Measurements from ENCODE around the gene GPSM3. TPM values are rescaled to one million over a fixed set of nuclear protein-coding genes. Genes with fewer than 3 reads are reported as not detected.
"Not testable (repeated sequence)": the region's sequence is repeated elsewhere in the genome, so short reads cannot be mapped to it uniquely, and the experiment has no call there.

Gene GPSM3
- total RNA-seq, 1 donor from 2014 or later = 0.79 TPM

GRCh38 chr6:32212076-32212760 lies 19.8 kb upstream of the GPSM3 start:
- no peak for TF ChIP-seq CTCF (IDR thresholded peaks at IDR 0.05; ENCODE audit: insufficient read depth, low read length, severe bottlenecking)
- Histone ChIP-seq H3K36me3 (ENCODE audit: control insufficient read depth, insufficient read depth, low read length) (no peaks in the 10 kb centered on the region), H3K4me3 (ENCODE audit: low read depth, low read length) (no peak overlapping the region), H3K27me3 (ENCODE audit: control insufficient read depth, insufficient read depth, low read length) (no peaks in the 10 kb centered on the region)
- DNase-seq (ENCODE audit: low read depth) (peak; percentile 40), FAIRE-seq (peak; percentile 68)

GRCh38 chr6:32211432-32211831 lies 19.0 kb upstream of the GPSM3 start:
- not testable (repeated sequence) for FAIRE-seq; H3K4me3 ChIP-seq (ENCODE audit: low read depth, low read length); H3K36me3 ChIP-seq (ENCODE audit: control insufficient read depth, insufficient read depth, low read length); DNase-seq (ENCODE audit: low read depth); H3K27me3 ChIP-seq (ENCODE audit: control insufficient read depth, insufficient read depth, low read length)

GRCh38 chr6:32210191-32210601 lies 17.8 kb upstream of the GPSM3 start:
- FAIRE-seq (no peak), DNase-seq (ENCODE audit: low read depth) (no peak)
- no peaks in the 10 kb centered on the region for H3K27me3 ChIP-seq (ENCODE audit: control insufficient read depth, insufficient read depth, low read length)
- H3K36me3 ChIP-seq (ENCODE audit: control insufficient read depth, insufficient read depth, low read length) = no peaks in the 10 kb centered on the region
- H3K4me3 ChIP-seq (ENCODE audit: low read depth, low read length) = no peak overlapping the region
- no peak for TF ChIP-seq CTCF (IDR thresholded peaks at IDR 0.05; ENCODE audit: insufficient read depth, low read length, severe bottlenecking)

- no peak for DNase-seq (ENCODE audit: low read depth)
- Histone ChIP-seq H3K27me3 (ENCODE audit: control insufficient read depth, insufficient read depth, low read length) (no peaks in the 10 kb centered on the region), H3K4me3 (ENCODE audit: low read depth, low read length) (no peak overlapping the region), H3K36me3 (ENCODE audit: control insufficient read depth, insufficient read depth, low read length) (no peaks in the 10 kb centered on the region)
- no peak for FAIRE-seq
- TF ChIP-seq CTCF (IDR thresholded peaks at IDR 0.05; ENCODE audit: insufficient read depth, low read length, severe bottlenecking) = no peak
Observed at GRCh38 chr6:32208996-32209395, 16.6 kb upstream of the GPSM3 start.

- DNase-seq (ENCODE audit: low read depth) (no peak), FAIRE-seq (no peak)
- H3K4me3 ChIP-seq (ENCODE audit: low read depth, low read length) = no peak overlapping the region
- TF ChIP-seq CTCF (IDR thresholded peaks at IDR 0.05; ENCODE audit: insufficient read depth, low read length, severe bottlenecking) = no peak
- H3K36me3 ChIP-seq (ENCODE audit: control insufficient read depth, insufficient read depth, low read length) = no peaks in the 10 kb centered on the region
- H3K27me3 ChIP-seq (ENCODE audit: control insufficient read depth, insufficient read depth, low read length) = no peaks in the 10 kb centered on the region
Observed at GRCh38 chr6:32204268-32204715, 11.8 kb upstream of the GPSM3 start.

- TF ChIP-seq CTCF (IDR thresholded peaks at IDR 0.05; ENCODE audit: insufficient read depth, low read length, severe bottlenecking) = no peak
- DNase-seq (ENCODE audit: low read depth) = no peak
- Histone ChIP-seq H3K4me3 (ENCODE audit: low read depth, low read length) (no peak overlapping the region), H3K27me3 (ENCODE audit: control insufficient read depth, insufficient read depth, low read length) (no peaks in the 10 kb centered on the region), H3K36me3 (ENCODE audit: control insufficient read depth, insufficient read depth, low read length) (no peaks in the 10 kb centered on the region)
- FAIRE-seq = peak; percentile 7
Observed at GRCh38 chr6:32203426-32204267, 11.2 kb upstream of the GPSM3 start.
